ENCODE results near the gene PKD1L1.
"Not testable (repeated sequence)": the region's sequence is repeated elsewhere in the genome, so short reads cannot be mapped to it uniquely, and the experiment has no call there.

PKD1L1 gene

DNA sequence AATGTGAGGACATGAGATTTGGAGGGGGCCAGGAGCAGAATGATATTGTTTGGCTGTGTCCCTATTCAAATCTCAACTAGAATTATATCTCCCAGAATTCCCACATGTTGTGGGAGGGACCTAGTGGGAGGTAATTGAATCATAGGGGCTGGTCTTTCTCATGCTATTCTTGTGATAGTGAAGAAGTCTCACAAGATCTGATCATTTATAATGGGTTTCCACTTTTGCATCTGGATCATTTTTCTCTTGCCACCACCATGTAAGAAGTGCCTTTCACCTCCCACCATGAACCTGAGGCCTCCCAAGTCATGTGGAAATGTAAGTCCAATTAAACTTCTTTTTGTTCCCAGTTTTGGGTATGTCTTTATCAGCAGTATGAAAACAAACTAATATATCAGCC lies 153.1 kb downstream of the PKD1L1 start:
- not testable (repeated sequence) for DNase-seq (ENCODE audit: low spot score)

DNA sequence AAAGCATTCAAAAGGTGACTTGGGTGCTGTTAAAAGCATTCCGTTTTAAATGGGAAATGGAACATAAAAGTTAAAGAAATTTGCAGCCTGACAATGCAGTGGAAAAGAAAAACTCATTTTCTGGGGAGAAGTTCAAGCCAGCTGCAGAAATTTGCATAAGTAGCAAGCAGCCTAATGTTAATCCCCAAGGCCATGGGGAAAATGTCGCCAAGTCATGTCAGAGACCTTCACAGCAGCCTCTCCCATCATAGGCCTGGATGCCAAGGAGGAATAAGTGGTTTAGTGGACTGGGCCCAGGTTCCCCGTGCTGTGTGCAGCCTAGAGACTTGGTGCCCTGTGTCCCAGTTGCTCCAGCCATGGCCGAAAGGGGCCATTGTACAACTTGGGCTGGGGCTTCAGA lies 154.2 kb downstream of the PKD1L1 start:
- DNase-seq (ENCODE audit: low spot score): no peak

DNA sequence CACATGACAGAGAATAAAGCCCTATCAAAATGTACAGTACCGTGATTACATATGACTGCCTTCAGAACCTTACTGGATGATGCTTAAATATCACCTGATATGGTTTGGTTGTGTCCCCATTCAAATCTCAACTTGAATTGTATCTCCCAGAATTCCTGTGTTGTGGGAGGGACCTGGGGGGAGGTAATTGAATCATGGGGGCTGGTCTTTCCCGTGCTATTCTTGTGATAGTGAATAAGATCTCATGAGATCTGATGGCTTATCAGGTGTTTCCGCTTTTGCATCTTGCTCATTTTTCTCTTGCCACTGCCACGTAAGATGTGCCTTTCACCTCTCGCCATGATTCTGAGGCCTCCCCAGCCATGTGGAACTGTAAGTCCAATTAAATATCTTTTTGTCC lies 155.1 kb downstream of the PKD1L1 start:
- DNase-seq (ENCODE audit: low spot score): not testable (repeated sequence)

DNA sequence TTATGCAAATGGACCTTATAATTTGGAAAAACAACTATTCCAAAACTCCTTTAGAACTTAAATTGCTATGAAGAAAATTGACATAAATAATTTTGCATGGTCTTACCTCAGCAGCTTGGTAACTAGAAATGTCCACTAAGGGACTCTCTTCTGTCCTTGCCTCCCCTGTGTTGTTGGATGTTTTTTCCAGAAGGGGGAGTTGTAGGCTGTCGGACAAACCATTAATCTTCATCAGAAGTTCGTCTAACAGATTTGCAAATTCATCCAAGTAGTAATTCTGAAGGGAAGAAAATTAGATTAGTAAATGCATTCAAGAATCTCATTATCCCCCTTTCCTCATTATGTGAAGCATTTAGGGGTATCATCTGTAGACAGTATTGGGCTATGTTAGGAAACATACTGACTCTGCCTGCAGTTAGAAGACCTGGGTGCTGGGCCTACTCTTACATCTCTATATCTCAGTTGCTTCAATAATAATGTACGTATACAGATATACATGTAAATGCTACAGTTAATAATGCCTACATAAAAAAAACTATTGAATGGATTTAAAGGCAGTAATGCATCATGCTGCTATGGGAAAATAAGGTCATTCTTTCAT lies 155.6 kb downstream of the PKD1L1 start:
- peak; percentile 25 for DNase-seq (ENCODE audit: low spot score)

DNA sequence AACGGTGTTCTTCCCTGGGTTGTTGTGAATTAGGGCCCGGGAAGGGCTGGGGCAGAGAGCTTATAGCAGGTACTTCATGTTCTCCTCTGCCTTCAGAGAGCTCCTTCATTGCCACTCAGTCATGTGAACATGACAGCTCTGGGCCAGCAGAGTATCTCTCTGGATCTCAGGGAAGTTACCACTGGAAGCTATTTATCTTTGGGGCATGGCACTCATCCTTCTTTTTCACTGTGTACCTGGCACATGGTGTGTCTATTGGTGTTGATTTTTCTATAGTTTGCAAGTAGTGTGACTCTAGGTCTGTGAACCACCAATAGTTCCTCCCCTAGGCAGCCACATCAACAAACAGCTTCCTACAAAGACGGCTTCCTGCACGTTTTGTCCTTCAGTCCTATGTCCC lies 156.6 kb downstream of the PKD1L1 start:
- no peak for DNase-seq (ENCODE audit: low spot score)

DNA sequence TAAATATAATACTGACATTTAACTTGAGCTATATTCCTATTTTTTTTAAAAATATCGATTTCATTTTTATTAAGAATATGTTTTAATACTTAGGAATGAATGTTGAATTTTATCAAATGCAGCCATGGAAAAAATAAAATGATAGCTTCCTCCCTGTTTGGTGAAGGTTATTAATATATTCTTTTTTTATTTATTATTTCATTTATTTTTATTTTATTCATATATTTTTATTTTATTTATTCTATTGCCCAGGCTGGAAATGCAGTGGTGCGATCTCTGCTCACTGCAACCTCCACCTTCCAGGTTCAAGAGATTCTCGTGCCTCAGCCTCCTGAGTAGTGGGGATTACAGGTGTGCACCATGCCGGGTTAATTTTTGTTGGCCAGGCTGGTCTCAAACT lies 160.2 kb downstream of the PKD1L1 start:
- no peak for DNase-seq (ENCODE audit: low spot score)

DNA sequence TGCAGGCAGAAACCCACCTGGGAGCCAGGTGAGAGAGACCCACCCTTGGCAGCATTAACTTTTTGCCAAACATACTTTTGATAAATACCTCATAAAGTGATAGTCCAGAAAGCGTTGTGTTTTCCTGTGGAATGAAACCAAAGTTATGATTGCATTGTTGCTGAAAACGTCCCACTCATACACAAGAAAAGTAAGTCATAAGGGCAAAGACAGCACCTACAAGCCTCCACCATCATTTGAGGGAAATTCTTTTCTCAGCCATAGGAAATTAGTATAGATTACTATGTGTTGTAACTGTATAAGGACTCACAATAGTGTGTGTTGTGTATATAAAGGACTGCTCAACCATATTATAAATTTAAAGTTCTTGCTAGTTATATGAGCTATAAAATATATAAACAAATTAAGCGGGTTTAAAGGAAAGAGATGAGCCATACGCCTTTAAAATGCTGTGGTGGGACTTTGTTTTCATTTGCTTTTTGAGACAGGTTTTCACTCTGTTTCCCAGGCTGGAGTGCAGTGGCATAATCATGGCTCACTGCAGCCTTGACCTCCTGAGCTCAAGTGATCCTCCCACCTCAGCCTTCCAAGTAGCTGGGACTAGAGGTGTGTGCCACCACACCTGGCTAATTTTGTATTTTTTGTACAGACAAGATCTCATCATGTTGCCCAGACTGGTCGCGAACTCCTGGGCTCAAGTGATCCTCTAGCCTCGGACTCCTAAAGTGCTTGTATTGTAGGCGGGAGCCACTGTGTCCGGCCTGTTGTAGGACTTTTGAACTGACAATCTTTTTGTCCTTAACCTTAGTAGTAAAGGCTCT lies 160.8 kb downstream of the PKD1L1 start:
- DNase-seq (ENCODE audit: low spot score): no peak

DNA sequence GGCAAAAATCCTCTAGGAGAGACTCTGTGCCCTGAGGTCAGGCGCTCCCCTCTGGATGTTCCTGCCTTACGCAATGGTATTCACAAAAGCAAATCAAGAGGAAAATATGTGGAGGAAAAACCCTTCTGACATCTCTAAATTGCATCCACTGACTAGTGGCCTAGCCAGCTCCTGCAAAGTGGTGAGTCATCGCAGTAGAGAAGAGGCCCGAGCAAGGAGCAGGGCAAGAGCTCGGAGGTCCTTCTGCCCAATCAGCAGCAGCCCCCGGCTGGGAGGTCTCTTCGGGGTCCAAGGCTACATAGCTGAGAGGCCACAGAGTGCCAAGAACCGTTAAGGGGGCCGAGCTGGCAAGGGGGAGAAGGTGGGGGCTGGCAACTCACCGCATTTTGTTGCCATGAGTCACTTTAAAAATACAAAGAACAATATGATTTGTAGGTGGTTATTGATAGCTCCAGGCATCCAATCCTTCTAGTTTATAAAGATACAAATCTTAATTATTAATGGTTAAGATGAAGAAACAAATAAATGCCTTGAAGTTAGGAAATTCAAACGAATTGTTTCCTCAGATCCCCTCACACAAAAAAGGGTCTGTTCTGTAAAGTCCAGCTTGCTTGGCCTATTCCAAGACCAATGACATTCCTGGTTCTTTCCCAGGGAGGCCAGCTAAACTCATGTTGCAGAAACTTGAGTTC lies 161.6 kb downstream of the PKD1L1 start:
- DNase-seq (ENCODE audit: low spot score): no peak

DNA sequence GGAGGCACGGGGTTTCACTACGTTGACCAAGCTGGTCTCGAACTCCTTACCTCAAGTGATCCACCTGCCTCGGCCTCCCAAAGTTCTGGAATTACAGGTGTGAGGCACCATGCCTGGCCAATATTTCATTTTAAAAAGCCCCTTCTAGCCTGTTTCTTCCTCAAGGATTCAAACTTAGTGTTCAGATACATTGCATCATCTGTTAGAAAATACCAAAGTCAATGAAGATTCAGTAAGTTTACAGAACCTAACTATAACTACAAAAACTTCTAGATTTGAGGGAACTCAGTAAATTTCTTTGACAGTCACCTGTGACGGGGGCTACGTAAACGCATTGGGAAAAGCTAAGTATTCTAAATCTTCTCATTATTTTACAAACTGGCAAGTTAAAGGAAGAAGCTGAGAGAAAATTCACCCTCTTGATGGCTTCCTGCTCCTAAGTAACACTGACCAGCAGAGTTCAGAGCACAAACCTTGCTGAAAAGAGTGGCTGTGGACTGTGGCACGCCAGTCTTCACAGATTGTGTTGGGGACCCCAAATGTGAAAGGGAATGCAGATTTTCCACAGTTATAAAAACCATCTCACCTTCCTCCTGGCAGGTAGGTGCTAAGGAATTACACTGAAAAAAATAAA lies 162.2 kb downstream of the PKD1L1 start:
- no peak for DNase-seq (ENCODE audit: low spot score)

DNA sequence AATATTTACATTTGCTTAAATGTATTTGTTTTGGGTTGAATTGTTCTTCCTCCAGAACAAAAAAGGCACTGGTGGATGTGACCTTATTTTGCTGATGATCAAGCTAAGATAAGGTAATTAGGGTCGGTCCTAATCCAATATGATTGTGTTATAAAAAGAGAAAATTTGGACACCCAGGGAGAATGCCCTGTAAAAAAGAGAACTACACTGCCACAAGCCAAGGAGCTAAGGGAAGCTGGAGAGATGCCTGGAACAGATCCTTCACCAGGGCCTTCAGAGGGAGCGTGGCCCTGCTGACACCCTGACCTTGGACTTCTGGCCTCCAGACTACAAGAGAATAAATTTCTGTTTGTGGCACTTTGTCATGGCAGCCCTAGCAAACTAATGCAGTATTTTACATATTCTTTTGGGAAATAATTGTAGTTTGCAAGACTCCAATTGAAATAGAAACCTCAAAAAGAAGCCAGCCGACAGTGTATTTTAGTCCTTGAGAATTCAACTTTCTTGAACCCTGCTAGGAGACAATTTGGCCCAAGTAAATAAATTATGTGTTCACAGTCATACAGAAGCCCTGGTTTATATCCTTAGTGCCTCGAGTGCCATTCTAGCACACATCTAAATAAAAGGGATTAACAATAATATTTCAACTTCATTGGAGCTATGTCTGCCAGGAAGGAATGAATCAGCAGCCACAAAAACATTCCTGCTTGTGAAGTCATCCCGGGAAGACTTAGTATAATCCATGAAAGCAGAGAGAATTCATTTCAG lies 164.6 kb downstream of the PKD1L1 start:
- no peak for DNase-seq (ENCODE audit: low spot score)

DNA sequence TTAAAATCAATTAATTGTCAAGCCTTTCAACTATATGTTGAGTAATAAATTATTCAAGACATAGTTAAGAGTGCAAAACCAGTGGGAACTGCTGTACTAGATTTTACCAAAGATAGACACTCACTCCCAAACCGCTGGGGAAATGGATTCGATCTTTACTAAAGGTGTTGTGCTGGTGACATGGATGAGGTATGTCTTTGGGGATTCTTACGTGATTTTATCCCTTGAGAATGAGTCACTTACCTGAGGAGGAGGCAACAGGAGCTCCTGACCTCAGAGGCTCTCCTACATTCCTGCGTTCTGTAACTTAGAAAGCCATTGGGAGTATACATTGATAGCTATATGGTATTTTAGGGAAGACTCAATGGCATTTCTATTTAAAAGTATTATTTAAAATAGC lies 165.5 kb downstream of the PKD1L1 start:
- DNase-seq (ENCODE audit: low spot score): no peak

DNA sequence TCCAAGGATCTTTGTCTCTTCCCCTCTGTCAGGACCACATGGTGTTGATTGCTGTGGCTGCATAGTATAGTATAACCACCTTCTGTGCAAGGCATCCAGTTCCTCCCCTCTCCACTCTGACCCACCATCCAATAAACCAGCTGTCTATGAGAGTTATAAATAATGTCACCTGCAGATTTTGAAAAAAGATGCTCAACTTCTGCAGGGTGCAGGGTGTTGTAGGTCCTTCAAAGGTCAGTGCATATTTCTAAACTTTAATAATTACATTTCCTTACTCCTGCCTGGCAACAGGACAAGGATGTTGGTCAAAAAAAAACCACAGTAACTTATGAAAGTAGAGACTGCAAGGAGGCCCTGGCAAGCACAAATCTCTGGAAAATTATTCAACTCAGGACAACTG lies 166.2 kb downstream of the PKD1L1 start:
- DNase-seq (ENCODE audit: low spot score): no peak

DNA sequence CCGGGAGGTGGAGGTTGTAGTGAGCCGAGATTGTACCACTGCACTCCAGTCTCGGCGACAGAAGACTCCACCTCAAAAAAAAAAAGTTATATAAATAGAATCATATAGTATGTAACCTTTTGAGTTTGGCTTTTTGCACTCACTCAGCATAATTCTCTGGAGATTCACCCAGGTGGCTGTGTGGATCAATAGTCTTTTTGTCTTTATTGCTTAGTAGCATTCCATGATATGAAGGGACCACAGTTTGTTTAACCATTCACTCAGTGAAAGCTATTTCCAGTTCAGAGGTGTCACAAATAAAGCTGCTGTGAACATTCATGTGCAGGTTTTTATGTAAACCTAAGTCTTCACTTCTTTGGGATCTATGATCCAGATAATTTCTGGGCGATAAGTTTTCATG lies 167.7 kb downstream of the PKD1L1 start:
- DNase-seq (ENCODE audit: low spot score): no peak

DNA sequence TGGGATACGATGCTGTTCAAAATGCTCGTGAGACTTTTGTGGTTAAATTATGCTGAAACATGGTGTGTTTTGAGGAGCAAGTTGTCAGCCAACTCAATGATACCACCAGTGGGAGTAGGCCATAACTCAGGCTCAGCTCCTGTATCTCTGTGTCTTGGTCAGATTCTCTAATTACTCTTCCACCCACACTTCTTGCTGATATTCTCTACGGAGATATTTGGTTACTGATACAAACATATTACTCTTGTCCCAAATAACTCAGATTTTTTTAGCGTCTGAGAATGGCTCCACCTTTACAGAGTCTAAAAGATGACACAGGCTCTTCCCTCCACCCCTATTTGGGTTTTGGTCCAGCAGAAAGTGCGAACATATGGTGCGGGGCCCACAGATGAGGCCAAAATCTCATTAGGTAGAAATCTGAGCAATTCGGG lies 168.9 kb downstream of the PKD1L1 start:
- DNase-seq (ENCODE audit: low spot score): peak; percentile 29

DNA sequence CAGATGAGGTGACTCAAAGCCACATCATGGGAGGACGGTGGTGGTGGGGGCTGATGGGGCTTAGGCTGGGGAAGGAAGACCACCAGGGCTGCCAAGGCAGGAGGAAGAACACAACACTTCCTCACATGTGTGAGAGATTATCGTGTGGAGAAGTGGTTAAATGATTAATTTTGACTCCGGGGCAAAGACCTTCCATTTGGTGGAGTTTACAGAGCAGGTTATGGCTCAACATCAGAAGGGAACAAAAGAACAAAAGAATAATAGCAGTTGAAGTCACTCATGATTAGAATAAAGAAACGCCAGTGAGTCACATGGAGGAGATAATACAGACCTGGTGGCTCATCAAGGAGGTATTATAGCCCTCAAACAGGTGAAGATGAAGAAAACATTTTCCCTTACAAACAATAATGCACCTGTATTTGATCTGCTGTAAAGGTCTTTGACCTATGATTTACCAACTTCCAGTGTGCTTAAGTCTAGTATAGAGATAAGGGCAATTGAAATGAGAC lies 170.1 kb downstream of the PKD1L1 start:
- DNase-seq (ENCODE audit: low spot score): no peak

DNA sequence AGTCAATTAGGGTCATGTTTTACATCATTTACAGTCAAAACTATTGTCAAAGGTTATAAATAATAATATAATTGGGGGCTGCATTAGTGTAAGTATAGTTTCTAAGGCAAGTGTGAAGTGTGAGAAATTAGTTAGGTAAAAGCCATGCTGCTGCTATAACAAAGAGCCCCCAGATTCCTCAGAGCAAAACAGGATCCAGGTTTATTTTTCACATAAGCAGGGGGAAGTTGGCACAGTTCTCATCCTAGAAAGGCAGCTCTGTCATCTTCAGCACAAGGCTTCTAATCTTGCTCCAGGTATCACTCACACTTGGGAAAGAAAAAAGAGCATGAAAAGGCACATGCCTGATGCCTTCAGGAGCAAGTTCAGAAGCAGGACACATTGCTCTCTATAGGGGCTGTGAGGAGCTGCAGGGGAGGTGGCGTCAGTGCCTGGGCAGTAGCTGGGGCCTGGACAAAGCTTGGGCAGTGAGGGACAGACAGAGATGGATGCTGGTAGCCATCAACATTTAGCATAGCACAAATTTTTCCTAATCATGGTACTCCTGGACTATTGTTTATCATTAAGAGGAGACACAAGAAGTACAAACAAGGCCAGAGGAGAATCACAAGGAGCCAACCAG lies 170.6 kb downstream of the PKD1L1 start:
- no peak for DNase-seq (ENCODE audit: low spot score)

DNA sequence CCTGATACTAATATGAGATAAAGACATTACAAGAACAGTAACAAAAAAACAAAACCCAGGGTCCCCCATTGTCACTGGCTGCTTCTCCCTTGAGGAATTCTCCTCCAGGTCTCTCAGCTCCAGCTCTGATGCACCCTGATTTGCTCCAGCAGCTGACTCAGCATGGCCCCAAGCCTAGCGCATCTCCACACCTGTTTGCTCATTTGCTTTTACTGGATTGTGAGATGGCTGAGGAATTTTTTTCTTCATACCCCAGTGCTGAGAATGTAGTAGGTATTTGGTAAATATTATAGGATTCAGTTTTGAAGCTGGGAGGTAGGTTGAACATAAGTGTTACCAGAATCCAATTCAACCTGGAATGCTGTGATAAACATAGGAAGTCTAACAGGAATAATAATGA lies 171.9 kb downstream of the PKD1L1 start:
- DNase-seq (ENCODE audit: low spot score): no peak

DNA sequence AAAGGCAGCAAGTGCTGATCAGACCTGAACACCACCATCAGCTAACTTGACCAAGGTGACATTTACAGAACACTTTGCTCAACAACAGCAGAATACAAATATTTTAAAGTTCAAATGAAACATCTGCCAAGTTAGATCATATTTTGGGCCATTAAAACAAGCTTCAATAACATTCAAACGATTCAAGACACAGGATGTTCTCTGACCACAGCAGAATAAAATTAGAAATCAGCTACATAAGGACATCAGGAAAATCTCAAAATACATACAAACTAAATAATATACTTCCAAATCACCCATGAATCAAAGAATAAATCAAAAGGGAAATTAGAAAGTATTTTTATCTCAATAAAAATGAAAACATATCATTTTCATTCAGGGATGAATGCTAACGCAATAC lies 173.0 kb downstream of the PKD1L1 start:
- no peak for DNase-seq (ENCODE audit: low spot score)

DNA sequence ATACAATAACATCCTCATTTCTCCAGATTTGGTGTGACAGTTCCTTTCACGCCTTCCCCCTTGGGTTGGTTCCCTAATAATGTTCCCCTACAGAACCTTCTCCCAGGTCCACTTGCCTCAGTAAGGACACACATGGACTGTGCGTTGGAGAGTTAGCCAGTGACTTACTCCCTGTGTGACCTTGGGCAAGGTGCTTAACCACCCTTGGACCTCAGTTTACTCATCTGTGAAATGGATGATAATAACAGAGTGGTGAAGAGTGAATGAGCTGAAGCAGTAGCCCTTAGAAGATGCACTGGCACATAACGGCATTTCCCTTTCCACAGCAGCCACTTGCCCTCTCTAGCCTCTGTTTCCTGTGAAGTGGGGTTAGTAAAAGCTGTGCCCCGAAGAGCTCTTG lies 175.8 kb downstream of the PKD1L1 start:
- DNase-seq (ENCODE audit: low spot score): no peak

DNA sequence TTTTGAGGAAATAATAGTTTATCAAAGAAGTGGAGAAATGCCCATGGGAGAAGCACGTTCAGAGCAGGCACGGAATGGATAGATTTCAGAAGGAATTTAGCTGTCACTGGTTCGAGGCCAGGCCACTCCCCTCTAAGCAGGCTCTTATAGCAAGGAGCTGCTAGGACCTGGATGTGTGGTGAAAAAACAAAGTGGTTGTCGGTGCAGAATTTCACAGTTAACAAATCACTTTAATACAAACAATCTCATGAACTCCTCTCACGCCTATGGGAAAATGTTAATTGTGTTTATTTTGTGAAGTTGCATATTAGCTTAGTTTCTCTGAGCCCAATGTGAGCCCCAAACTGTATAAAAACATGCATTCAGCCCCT lies 176.3 kb downstream of the PKD1L1 start:
- no peak for DNase-seq (ENCODE audit: low spot score)
